Measurements from ENCODE around the gene MST1R. TPM values are rescaled to one million over a fixed set of nuclear protein-coding genes. Genes with fewer than 3 reads are reported as not detected.
A peak's percentile ranks its signal among the peaks of the same experiment; 100 is the strongest.

Gene MST1R
- total and polyA plus RNA-seq, 2 experiments from 2014 or later, result 2.2 to 3.4 TPM

DNA sequence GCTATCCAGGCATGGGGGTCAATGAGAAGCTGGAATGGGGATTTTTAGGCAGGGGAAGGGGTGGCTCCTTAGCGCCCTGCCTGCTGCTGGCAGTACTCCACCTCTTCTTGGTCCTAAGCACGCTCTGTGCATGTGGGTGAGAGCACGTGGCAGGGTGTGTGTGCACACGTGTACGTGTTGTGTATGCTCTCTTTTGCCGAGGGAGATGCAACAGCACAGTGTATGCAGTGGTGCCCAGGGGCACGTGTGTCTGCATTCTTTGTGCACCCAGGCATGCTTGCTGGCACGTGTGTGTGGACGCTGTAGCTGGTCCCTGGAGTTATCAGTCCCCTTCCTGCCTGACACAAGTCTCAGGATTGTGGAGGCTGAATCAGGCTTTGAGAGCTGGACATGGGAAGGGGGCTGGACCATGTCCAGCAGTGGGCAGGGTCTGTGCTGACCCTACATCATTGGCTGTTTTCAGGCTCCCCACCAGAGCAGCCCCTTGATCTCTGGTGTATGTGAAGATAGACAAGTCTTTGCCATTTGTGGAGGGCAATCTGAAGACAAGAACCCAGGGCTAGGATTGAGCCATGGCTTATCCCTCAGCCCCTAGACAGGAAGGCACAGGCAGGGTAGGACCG lies 32.0 kb downstream of the MST1R start:
- peaks cover 36% of the 10 kb centered on the region for H3K27me3 ChIP-seq
- peaks cover 9% of the 10 kb centered on the region for H3K4me1 ChIP-seq (ENCODE audit: low read depth)
- no peak for TF ChIP-seq CTCF (IDR thresholded peaks at IDR 0.05; ENCODE audit: low read depth, low read length)
- H3K9me3 ChIP-seq (ENCODE audit: low read depth), result no peaks in the 10 kb centered on the region
- no peak overlapping the region for H3K27ac ChIP-seq
- no peaks in the 10 kb centered on the region for H3K36me3 ChIP-seq
- DNase-seq (ENCODE audit: low read depth in 1 of 2, low spot score in 1 of 2), result no peak
- H3K4me3 ChIP-seq, result no peak overlapping the region

- Histone ChIP-seq H3K27ac (no peak within 1 kb of the TSS), H3K9me3 (ENCODE audit: low read depth) (no peaks in the 10 kb centered on the region), H3K4me3 (peak within 1 kb of the TSS; percentile 20), H3K36me3 (no peaks in the 10 kb centered on the region), H3K27me3 (peaks cover 37% of the 10 kb centered on the region), H3K4me1 (ENCODE audit: low read depth) (peaks cover 9% of the 10 kb centered on the region)
- DNase-seq (ENCODE audit: low read depth in 1 of 2, low spot score in 1 of 2), result peak in 1 of 2 donors; percentile 44
- TF ChIP-seq CTCF (IDR thresholded peaks at IDR 0.05; ENCODE audit: low read depth, low read length), result no peak
Observed at GRCh38 chr3:49869525-49870126, 34.0 kb downstream of the MST1R start, which contains the start of gene CAMKV. Gene CAMKV (minus strand): TSS chr3:49869906. CDS start chr3:49862388, 7,518 bp downstream.

DNA sequence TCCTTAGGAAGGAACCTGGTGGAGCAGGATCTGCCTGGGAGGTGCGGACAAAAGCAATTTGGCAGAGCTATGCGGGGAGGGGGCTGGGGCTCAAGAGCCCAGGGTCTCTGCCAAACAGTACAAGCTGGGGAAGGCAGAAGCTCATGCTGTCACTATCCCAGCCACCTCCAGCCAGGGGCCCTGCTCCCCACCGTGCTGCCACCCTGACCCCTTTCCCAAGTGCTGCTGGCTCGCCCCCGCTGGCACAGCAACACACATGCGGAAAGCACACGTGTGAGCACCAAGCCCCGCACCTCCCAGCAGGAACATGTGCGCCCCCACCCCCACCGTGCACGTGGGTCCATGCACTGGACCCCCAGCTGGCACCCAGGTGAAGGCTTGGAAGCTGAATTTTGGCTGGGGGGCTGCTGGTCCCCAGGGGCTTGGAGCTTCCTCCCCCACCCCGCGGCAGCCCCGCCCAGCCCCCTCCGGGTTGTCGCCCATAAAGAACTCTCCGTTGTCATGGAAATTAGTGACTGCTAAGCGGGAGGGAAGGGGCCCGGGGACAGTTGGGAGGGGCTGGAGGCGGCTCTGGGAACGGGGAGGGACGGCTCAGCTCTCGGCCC lies 34.7 kb downstream of the MST1R start:
- no peak overlapping the region for H3K27ac ChIP-seq
- H3K27me3 ChIP-seq, result peaks cover 43% of the 10 kb centered on the region
- H3K4me1 ChIP-seq (ENCODE audit: low read depth), result peaks cover 9% of the 10 kb centered on the region
- no peaks in the 10 kb centered on the region for H3K36me3 ChIP-seq
- H3K4me3 ChIP-seq, result peak overlapping the region; percentile 20
- DNase-seq (ENCODE audit: low read depth in 1 of 2, low spot score in 1 of 2), result no peak
- TF ChIP-seq CTCF (IDR thresholded peaks at IDR 0.05; ENCODE audit: low read depth, low read length), result no peak
- H3K9me3 ChIP-seq (ENCODE audit: low read depth), result no peaks in the 10 kb centered on the region

- TF ChIP-seq CTCF (IDR thresholded peaks at IDR 0.05; ENCODE audit: low read depth, low read length), result no peak
- no peak overlapping the region for H3K27ac ChIP-seq
- no peak overlapping the region for H3K4me3 ChIP-seq
- H3K4me1 ChIP-seq (ENCODE audit: low read depth), result peaks cover 9% of the 10 kb centered on the region
- peaks cover 44% of the 10 kb centered on the region for H3K27me3 ChIP-seq
- H3K36me3 ChIP-seq, result no peaks in the 10 kb centered on the region
- no peaks in the 10 kb centered on the region for H3K9me3 ChIP-seq (ENCODE audit: low read depth)
- peak; percentile 60 to 83 for DNase-seq (ENCODE audit: low read depth in 1 of 2, low spot score in 1 of 2)
Observed at GRCh38 chr3:49867871-49868321, 35.8 kb downstream of the MST1R start.

GRCh38 chr3:49867400-49867799 lies 36.3 kb downstream of the MST1R start:
- no peak for DNase-seq (ENCODE audit: low read depth in 1 of 2, low spot score in 1 of 2)
- no peak for TF ChIP-seq CTCF (IDR thresholded peaks at IDR 0.05; ENCODE audit: low read depth, low read length)
- no peak overlapping the region for H3K4me3 ChIP-seq

More at GRCh38 chr3:49867400-49867799, 36.3 kb downstream of the MST1R start:
- Histone ChIP-seq H3K4me1 (ENCODE audit: low read depth) (peaks cover 9% of the 10 kb centered on the region), H3K27me3 (peaks cover 49% of the 10 kb centered on the region), H3K9me3 (ENCODE audit: low read depth) (no peaks in the 10 kb centered on the region), H3K27ac (no peak overlapping the region), H3K36me3 (no peaks in the 10 kb centered on the region)
